Activated CD8-positive, alpha-beta memory T cell treated with anti-CD3 and anti-CD28 coated beads, Interleukin-2, amount 50 U/mL, for 1 hour (primary cell): Measurements from ENCODE around the gene MRPL20.

Experiments used
- DNase-seq: peaks from one replicate; pipeline ENCODE4 v3.0.0-alpha.2; 2020; ENCODE audit errors: extremely low read depth

Gene MRPL20

GRCh38 chr1:1361233-1361981 lies 45.7 kb downstream of the MRPL20 start:
- no peak for DNase-seq

DNA sequence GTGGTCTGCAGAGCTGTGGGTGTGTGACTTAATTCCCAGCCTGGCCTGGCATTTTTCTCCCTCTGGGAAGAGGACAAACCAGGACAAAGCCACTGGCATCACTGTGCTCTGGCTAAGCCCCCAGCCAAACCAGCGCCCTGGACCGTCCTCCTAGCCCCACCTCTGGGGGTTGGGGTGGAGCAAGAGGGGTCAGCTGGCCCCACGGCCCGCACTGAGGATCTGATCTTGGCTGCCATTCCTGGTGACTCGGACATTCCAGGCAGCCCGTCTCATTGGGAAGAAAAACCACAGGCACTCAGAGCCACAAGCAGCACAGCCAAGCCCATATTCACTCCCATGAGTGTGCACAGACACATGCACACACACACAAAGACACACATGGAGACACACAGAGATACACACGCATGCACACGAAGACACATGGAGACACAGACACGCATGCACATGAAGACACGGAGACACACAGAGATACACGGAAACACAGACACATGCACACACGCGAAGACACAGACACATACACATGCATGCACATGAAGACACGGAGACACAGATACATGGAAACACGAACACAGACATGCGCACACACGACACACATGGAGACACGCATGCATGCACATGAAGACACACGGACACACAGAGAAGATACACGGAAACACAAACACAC lies 46.5 kb downstream of the MRPL20 start:
- DNase-seq: no peak

GRCh38 chr1:1359664-1360468 lies 47.2 kb downstream of the MRPL20 start:
- no peak for DNase-seq

DNA sequence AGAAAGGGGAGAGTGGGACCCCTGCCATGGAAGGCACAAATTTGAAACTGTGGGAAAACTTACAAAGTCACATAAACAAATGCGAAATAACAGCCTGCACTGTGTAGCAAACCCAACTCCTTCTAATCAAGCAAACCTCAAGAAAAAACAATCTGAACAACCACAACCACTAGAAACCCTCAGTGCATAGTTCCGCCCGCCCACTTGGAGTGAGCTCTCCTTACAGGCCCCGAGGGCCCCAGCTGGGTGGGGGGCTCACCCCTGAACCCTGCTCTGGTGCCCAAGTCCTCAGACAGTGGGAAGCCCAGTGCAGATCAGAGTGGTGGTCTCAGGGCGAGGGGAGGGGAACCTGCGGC lies 47.8 kb downstream of the MRPL20 start:
- DNase-seq: no peak

GRCh38 chr1:1358433-1359271 lies 48.4 kb downstream of the MRPL20 start, which contains the start of gene MXRA8:
TSS of gene MXRA8 (minus strand) at chr1:1358555. CDS start at chr1:1358504, 51 bp downstream.
- DNase-seq: no peak

GRCh38 chr1:1357871-1358432 lies 49.1 kb downstream of the MRPL20 start:
- DNase-seq: no peak

DNA sequence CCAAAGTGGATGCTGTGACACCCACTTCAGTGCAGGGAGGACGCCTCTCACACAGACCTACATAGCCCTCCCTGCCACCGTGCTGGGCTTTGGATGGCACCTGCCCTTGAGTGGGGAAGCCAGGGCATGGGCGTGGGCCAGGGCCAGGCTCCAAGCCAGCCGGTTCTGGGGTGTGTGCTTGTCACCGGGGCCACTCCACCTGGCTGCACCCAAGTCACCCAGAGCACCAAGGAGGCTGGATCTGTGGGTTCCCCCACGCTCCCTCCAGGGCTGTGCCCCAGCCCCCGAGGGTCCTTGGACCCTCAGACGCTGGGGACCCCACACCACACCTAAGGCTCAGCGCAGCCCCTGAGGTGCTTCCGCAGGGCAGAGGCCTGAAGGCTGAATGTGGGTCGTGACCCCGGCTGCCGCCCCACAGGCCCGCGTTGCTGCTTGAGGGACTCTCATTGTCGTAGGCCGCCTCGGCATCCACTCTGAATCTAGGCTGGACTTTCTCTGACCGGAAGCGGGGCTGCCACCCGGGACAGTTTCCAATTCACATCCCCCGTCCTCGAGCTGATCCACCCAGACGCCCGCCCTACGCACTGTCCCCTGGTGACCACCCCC lies 50.2 kb downstream of the MRPL20 start:
- DNase-seq: no peak

DNA sequence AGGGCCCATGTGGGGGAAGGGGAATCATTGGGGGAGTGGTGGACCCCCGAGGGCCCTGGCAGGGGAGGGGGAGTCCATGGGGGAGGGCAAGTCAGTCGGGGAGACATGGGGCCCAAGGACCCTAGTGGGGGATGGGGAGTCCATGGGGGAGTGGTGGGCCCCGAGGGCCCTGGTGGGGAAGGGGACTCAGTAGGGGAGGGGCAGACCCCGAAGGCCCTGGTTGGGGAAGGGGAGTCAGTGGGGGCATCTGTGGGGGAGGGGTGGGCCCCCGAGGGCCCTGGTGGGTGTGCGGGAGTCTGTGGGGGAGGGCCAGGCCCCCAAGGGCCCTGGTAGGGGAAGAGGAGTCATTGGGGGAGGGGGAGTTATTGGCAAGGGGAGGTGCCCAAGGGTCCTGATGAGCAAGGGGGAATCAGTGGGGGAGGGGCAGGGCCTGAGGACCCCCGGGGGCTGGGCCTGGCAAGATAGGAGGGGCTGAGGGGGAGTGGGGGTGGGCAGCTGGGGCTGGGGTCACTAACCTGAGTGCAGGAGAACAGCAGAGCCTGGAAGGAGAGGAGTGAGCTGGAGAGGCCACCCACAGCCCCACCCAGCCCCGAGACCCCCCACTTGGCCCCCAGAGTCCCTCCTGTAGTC lies 50.8 kb downstream of the MRPL20 start:
- DNase-seq: no peak

- DNase-seq: no peak
These were observed 51.7 kb downstream of the MRPL20 start for GRCh38 chr1:1355416-1355815.

GRCh38 chr1:1354271-1355247 lies 52.5 kb downstream of the MRPL20 start:
- DNase-seq: no peak

- DNase-seq: no peak
These were observed 53.5 kb downstream of the MRPL20 start for GRCh38 chr1:1353389-1354151.

- DNase-seq: no peak
These were observed 54.2 kb downstream of the MRPL20 start for GRCh38 chr1:1352786-1353388.
